ENCODE measurements around the gene COQ8A.

Gene COQ8A

GRCh38 chr1:226987179-226987536, 47.1 kb downstream of the COQ8A start:
- H3K27me3 ChIP-seq (ENCODE audit: control insufficient read depth, low read length) = no peaks in the 10 kb centered on the region
- H3K4me2 ChIP-seq (ENCODE audit: low read length) = no peak overlapping the region
- no peaks in the 10 kb centered on the region for H3K9me2 ChIP-seq (replicated peaks; ENCODE audit: control insufficient read depth, low read length)
- no peaks in the 10 kb centered on the region; the same call in 1 of the 2 replicates for H3K36me3 ChIP-seq (ENCODE audit: control insufficient read depth, low read length)
- TF ChIP-seq CTCF (IDR thresholded peaks at IDR 0.05; ENCODE audit: low read depth, low read length, poor library complexity, severe bottlenecking) (no peak), EZH2phosphoT487 (IDR thresholded peaks at IDR 0.05; ENCODE audit: borderline replicate concordance, low read length) (no peak)
- no peak overlapping the region for H3K27ac ChIP-seq (ENCODE audit: low read depth, low read length)
- no peaks in the 10 kb centered on the region for H4K20me1 ChIP-seq (ENCODE audit: control insufficient read depth, insufficient read depth, low read depth, low read length)
- H3K4me1 ChIP-seq (ENCODE audit: control insufficient read depth, low read length) = peaks cover 11% of the 10 kb centered on the region
- no peaks in the 10 kb centered on the region for H3K9me3 ChIP-seq (ENCODE audit: control insufficient read depth, insufficient read depth, low read length)
- no peaks in the 10 kb centered on the region for H3K79me2 ChIP-seq (ENCODE audit: control insufficient read depth, low read length)
- H3K4me3 ChIP-seq (ENCODE audit: low read length) = no peak overlapping the region
- no peaks in the 10 kb centered on the region for H3F3A ChIP-seq (ENCODE audit: control insufficient read depth, insufficient read depth)

GRCh38 chr1:226987623-226988333, 47.7 kb downstream of the COQ8A start:
- Histone ChIP-seq H3K36me3 (ENCODE audit: control insufficient read depth, low read length) (no peaks in the 10 kb centered on the region; the same call in 1 of the 2 replicates), H3K27me3 (ENCODE audit: control insufficient read depth, low read length) (peaks cover 5% of the 10 kb centered on the region; the same call in 1 of the 2 replicates), H3K79me2 (ENCODE audit: control insufficient read depth, low read length) (no peaks in the 10 kb centered on the region), H3K4me2 (ENCODE audit: low read length) (no peak overlapping the region), H3F3A (ENCODE audit: control insufficient read depth, insufficient read depth) (no peaks in the 10 kb centered on the region), H3K9me2 (replicated peaks; ENCODE audit: control insufficient read depth, low read length) (no peaks in the 10 kb centered on the region), H3K4me3 (ENCODE audit: low read length) (no peak overlapping the region), H3K9me3 (ENCODE audit: control insufficient read depth, insufficient read depth, low read length) (no peaks in the 10 kb centered on the region), H3K4me1 (ENCODE audit: control insufficient read depth, low read length) (peaks cover 11% of the 10 kb centered on the region), H3K27ac (ENCODE audit: low read depth, low read length) (no peak overlapping the region), H4K20me1 (ENCODE audit: control insufficient read depth, insufficient read depth, low read depth, low read length) (no peaks in the 10 kb centered on the region)
- TF ChIP-seq CTCF (IDR thresholded peaks at IDR 0.05; ENCODE audit: low read depth, low read length, poor library complexity, severe bottlenecking) (no peak), EZH2phosphoT487 (IDR thresholded peaks at IDR 0.05; ENCODE audit: borderline replicate concordance, low read length) (no peak)

GRCh38 chr1:226988334-226988666, 48.2 kb downstream of the COQ8A start:
- no peaks in the 10 kb centered on the region; the same call in 1 of the 2 replicates for H3K36me3 ChIP-seq (ENCODE audit: control insufficient read depth, low read length)
- no peaks in the 10 kb centered on the region for H3K9me2 ChIP-seq (replicated peaks; ENCODE audit: control insufficient read depth, low read length)
- H3K79me2 ChIP-seq (ENCODE audit: control insufficient read depth, low read length) = no peaks in the 10 kb centered on the region
- peaks cover 11% of the 10 kb centered on the region for H3K4me1 ChIP-seq (ENCODE audit: control insufficient read depth, low read length)
- no peak overlapping the region for H3K27ac ChIP-seq (ENCODE audit: low read depth, low read length)
- H3K4me3 ChIP-seq (ENCODE audit: low read length) = no peak overlapping the region
- H3F3A ChIP-seq (ENCODE audit: control insufficient read depth, insufficient read depth) = no peaks in the 10 kb centered on the region
- H4K20me1 ChIP-seq (ENCODE audit: control insufficient read depth, insufficient read depth, low read depth, low read length) = no peaks in the 10 kb centered on the region
- H3K4me2 ChIP-seq (ENCODE audit: low read length) = no peak overlapping the region
- no peaks in the 10 kb centered on the region for H3K9me3 ChIP-seq (ENCODE audit: control insufficient read depth, insufficient read depth, low read length)
- no peak for TF ChIP-seq CTCF (IDR thresholded peaks at IDR 0.05; ENCODE audit: low read depth, low read length, poor library complexity, severe bottlenecking)
- TF ChIP-seq EZH2phosphoT487 (IDR thresholded peaks at IDR 0.05; ENCODE audit: borderline replicate concordance, low read length) = no peak
- H3K27me3 ChIP-seq (ENCODE audit: control insufficient read depth, low read length) = peaks cover 5% of the 10 kb centered on the region; the same call in 1 of the 2 replicates

All from DOHH2 (cell line).